Activated CD8-positive, alpha-beta memory T cell treated with anti-CD3 and anti-CD28 coated beads for 24 hours (primary cell): ENCODE measurements around the gene CITED2.

ENCODE experiments used
- DNase-seq: peaks from one replicate; pipeline ENCODE4 v3.0.0-alpha.2; 2020

Gene CITED2

GRCh38 chr6:139381216-139381865 lies 6.9 kb upstream of the CITED2 start:
- no peak for DNase-seq

- DNase-seq: no peak
These were observed 6.2 kb upstream of the CITED2 start for GRCh38 chr6:139380611-139381010.

GRCh38 chr6:139380168-139380567 lies 5.7 kb upstream of the CITED2 start:
- DNase-seq: no peak

GRCh38 chr6:139378882-139379341 lies 4.5 kb upstream of the CITED2 start:
- DNase-seq: no peak

- no peak for DNase-seq
These were observed 3.8 kb upstream of the CITED2 start for GRCh38 chr6:139378226-139378625.

- no peak for DNase-seq
These were observed 2.3 kb upstream of the CITED2 start for GRCh38 chr6:139376604-139377218.

GRCh38 chr6:139376017-139376330 lies 1.5 kb upstream of the CITED2 start:
- DNase-seq: no peak

GRCh38 chr6:139375226-139376016 lies 973 bp upstream of the CITED2 start:
- peak; percentile 93 for DNase-seq

GRCh38 chr6:139373928-139374356 lies 506 bp downstream of the CITED2 start:
- no peak for DNase-seq

GRCh38 chr6:139373154-139373927 lies 1.1 kb downstream of the CITED2 start:
- DNase-seq: peak; percentile 86

- no peak for DNase-seq
These were observed 1.9 kb downstream of the CITED2 start for GRCh38 chr6:139372326-139373153.

GRCh38 chr6:139371421-139372203 lies 2.8 kb downstream of the CITED2 start:
- no peak for DNase-seq

GRCh38 chr6:139370999-139371345 lies 3.5 kb downstream of the CITED2 start:
- no peak for DNase-seq

GRCh38 chr6:139370283-139370998 lies 4.0 kb downstream of the CITED2 start:
- DNase-seq: no peak

- no peak for DNase-seq
These were observed 4.7 kb downstream of the CITED2 start for GRCh38 chr6:139369568-139370282.

- no peak for DNase-seq
These were observed 5.4 kb downstream of the CITED2 start for GRCh38 chr6:139369068-139369467.

GRCh38 chr6:139368661-139369060 lies 5.8 kb downstream of the CITED2 start:
- DNase-seq: no peak

GRCh38 chr6:139367810-139368351 lies 6.6 kb downstream of the CITED2 start:
- DNase-seq: no peak

- no peak for DNase-seq
These were observed 9.5 kb downstream of the CITED2 start for GRCh38 chr6:139364982-139365379.
